ENCODE measurements around the gene GP9. TPM values are rescaled to one million over a fixed set of nuclear protein-coding genes. Genes with fewer than 3 reads are reported as not detected.

Gene GP9
- total and polyA plus RNA-seq, 11 donors: not detected

- DNase-seq (peak in 1 of 5 donors; percentile 3), ATAC-seq (no peak)
- 86 to 88% (median 87%) methylated on average over 10 of the region's 10 CpGs for WGBS, 4 donors
- H3K4me1 ChIP-seq: no peaks in the 10 kb centered on the region
- TF ChIP-seq CTCF (IDR thresholded peaks at IDR 0.05): no peak
- no peak for TF ChIP-seq POLR2A (IDR thresholded peaks at IDR 0.05)
- peaks cover 0 to 8% (median 0%) of the 10 kb centered on the region in 12 donors for H3K9me3 ChIP-seq
- H3K4me3 ChIP-seq: no peak overlapping the region
- H3K27ac ChIP-seq: no peak overlapping the region
- H3K27me3 ChIP-seq: no peaks in the 10 kb centered on the region
- H3K36me3 ChIP-seq: peaks cover 0 to 19% (median 0%) of the 10 kb centered on the region in 9 donors
- intact Hi-C loops (cut with DNase I): loop anchor here in 2 of 10 donors (5.0 to 10.0 kb wide), 2 partner anchors 53 to 61 kb away; no protein-coding TSS in a partner anchor
Measured at GRCh38 chr3:129038121-129038855, 22.3 kb upstream of the GP9 start.

GRCh38 chr3:129039271-129040038, 21.1 kb upstream of the GP9 start:
- TF ChIP-seq CTCF (IDR thresholded peaks at IDR 0.05) (no peak), POLR2A (IDR thresholded peaks at IDR 0.05) (no peak)
- Histone ChIP-seq H3K9me3 (peaks cover 0 to 18% (median 0%) of the 10 kb centered on the region in 12 donors), H3K4me3 (no peak overlapping the region), H3K27ac (no peak overlapping the region), H3K36me3 (peaks cover 0 to 19% (median 0%) of the 10 kb centered on the region in 9 donors), H3K27me3 (no peaks in the 10 kb centered on the region), H3K4me1 (no peaks in the 10 kb centered on the region)
- intact Hi-C loops (cut with DNase I): loop anchor here in 2 of 10 donors (5.0 to 10.0 kb wide), 2 partner anchors 55 to 62 kb away; no protein-coding TSS in a partner anchor
- WGBS, 4 donors: 62 to 81% (median 77%) methylated on average over 9 to 14 of the region's 14 CpGs
- ATAC-seq: peak in 3 of 4 donors; percentile 56 to 63 (median 56)
- DNase-seq: peak in 3 of 5 donors; percentile 52 to 83 (median 69)

GRCh38 chr3:129040039-129040336, 20.6 kb upstream of the GP9 start:
- no peak overlapping the region for H3K4me3 ChIP-seq
- no peak for TF ChIP-seq POLR2A (IDR thresholded peaks at IDR 0.05)
- no peak for TF ChIP-seq CTCF (IDR thresholded peaks at IDR 0.05)
- H3K4me1 ChIP-seq: no peaks in the 10 kb centered on the region
- intact Hi-C loops (cut with DNase I): no loop called here
- ATAC-seq (no peak), DNase-seq (peak in 1 of 5 donors; percentile 11)
- WGBS, 4 donors: 78 to 87% (median 84%) methylated on average over 3 of the region's 3 CpGs
- H3K36me3 ChIP-seq: peaks cover 0 to 19% (median 0%) of the 10 kb centered on the region in 9 donors
- no peaks in the 10 kb centered on the region for H3K27me3 ChIP-seq
- no peak overlapping the region for H3K27ac ChIP-seq
- peaks cover 0 to 24% (median 0%) of the 10 kb centered on the region in 12 donors for H3K9me3 ChIP-seq

Data from heart left ventricle (tissue), 16 donors.